Adrenal gland (tissue), 12 donors: ENCODE results near the gene POLR3A. TPM values are rescaled to one million over a fixed set of nuclear protein-coding genes. Genes with fewer than 3 reads are reported as not detected.
A peak's percentile ranks its signal among the peaks of the same experiment; 100 is the strongest.

Source experiments
- DNase-seq, 7 donors: peaks; one replicate each; pipeline ENCODE4 v3.0.0-alpha.2; 2019 to 2020
- H3K27ac ChIP-seq, 5 donors: fragments of 200-600 bp; sonication (generic) in 4 of 5; 1 replicate in 3 of 5; 2 replicates in 2 of 5; pipeline versions ENCODE4 v1.5.1 to v1.8.0; 2016 to 2020; ENCODE audit warnings: mild to moderate bottlenecking in 1 of 5
- H3K27me3 ChIP-seq: fragments of 200-600 bp; 2 replicates; pipeline ENCODE4 v1.8.0; 2021
- H3K36me3 ChIP-seq, 2 donors: fragments of 200-600 bp; replicated peaks in 1 of 2; 1 replicate in 1 of 2; 2 replicates in 1 of 2; pipeline versions ENCODE4 v1.5.1 to v1.8.0; 2018 to 2022
- H3K4me1 ChIP-seq, 2 donors: fragments of 200-600 bp; replicated peaks in 1 of 2; 1 replicate in 1 of 2; 2 replicates in 1 of 2; pipeline versions ENCODE4 v1.5.1 to v1.8.0; 2018 to 2021
- H3K4me3 ChIP-seq, 4 donors: fragments of 200-600 bp; sonication (generic) in 3 of 4; one replicate each; pipeline ENCODE4 v1.5.1; 2016 to 2018
- H3K9me3 ChIP-seq, 3 donors: fragments of 200-600 bp; sonication (generic) in 1 of 3; replicated peaks in 1 of 3; 1 replicate in 2 of 3; 2 replicates in 1 of 3; pipeline versions ENCODE4 v1.5.1 to v1.8.0; 2016 to 2021
- POLR2A ChIP-seq, 2 donors: fragments of 450-650 bp; IDR thresholded peaks; one replicate each; pipeline ENCODE4 v1.6.1; 2017; ENCODE audit warnings: antibody characterized with exemption in 2 of 2, mild to moderate bottlenecking in 2 of 2, moderate library complexity in 1 of 2
- WGBS, 4 donors: extraction: QIAGEN DNeasy Blood & Tissue Kit in 2 of 4; methylation state at CpG; one replicate each; pipeline versions ENCODE4 v1.1.5 to v1.1.7; 2013 to 2017; 5-methylcytosine and 5-hydroxymethylcytosine counted together
- intact Hi-C, 2 donors: fragments of 100-400 bp; cut with DNase I; formaldehyde crosslinking; loops; one replicate each; pipeline versions ENCODE4 v1.14.1 to v1.15.0; 2022 to 2023
- polyA plus RNA-seq, 3 donors: library from polyadenylated mRNA; stranded (reverse); fragments of 200-250 nt in 2 of 3; fragments of 350-450 nt in 1 of 3; fragmentation: Illumina TruSeq in 1 of 3; extraction: RNeasy Lipid Tissue Mini Kit (QIAGEN cat#74804) in 1 of 3; gene quantifications; one replicate each; pipeline ENCODE4 v1.2.3, GENCODE V29; 2013 to 2014
- total RNA-seq, 9 donors: library from RNA; depleted of rRNA in 4 of 9; stranded (reverse); fragments of >200 nt in 4 of 9; fragments of 120-200 nt in 1 of 9; fragmentation: NEBNext Ultra II Directional in 1 of 9; extraction: Animal tissue kit (Norgen Biotek cat#: 25700) in 1 of 9; gene quantifications; one replicate each; pipeline versions ENCODE4 v1.1.0 to v1.2.4, GENCODE V29; 2013 to 2023
- TF ChIP-seq, protein P1 (sequence below), 6 experiments: fragments of 450-650 bp in 4 of 6; fragments of 200-600 bp in 2 of 6; sonication (generic) in 1 of 6; IDR thresholded peaks; 1 replicate in 5 of 6; 2 replicates in 1 of 6; pipeline versions ENCODE4 v1.5.1 to v1.8.0; 2016 to 2021; ENCODE audit warnings: antibody characterized with exemption in 6 of 6, mild to moderate bottlenecking in 2 of 6, moderate library complexity in 1 of 6
- donor health status: healthy with polysubstance abuse.
- donor health status: Bipolar disorder and iron deficiency.
- donor health status: DM: yes; HTN: yes; CAD: no.
- donor health status: DM: no; HTN: no; CAD: no.
- donor health status: DM: no; HTN: no; CAD: no.
- donor health status: DM: yes; HTN: yes; CAD: no.

The POLR3A gene
- total and polyA plus RNA-seq, 12 donors = 6.8 to 18.4 (median 14.8) TPM

DNA sequence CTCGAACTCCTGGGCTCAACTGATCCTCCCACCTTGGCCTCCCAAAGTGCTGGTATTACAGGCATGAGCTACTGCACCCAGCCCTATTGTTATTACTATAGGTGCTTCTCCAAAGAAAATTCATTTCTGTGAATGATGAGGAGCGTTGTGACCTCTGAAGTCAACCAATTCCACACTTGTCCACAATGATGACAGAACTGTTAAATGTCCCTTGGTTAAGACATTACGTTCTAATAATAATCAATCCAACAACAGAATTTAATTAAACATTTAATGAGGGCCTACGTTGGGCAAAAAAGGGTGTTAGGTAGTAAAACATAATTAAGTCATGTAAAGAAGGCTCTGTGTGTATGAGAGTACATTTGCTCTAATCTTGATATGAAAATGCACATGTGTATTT, 18.2 kb downstream of the POLR3A start:
- no peak overlapping the region for H3K27ac ChIP-seq
- H3K27me3 ChIP-seq = no peaks in the 10 kb centered on the region
- WGBS, 4 donors = 86 to 96% (median 92%) methylated on average over 4 of the region's 4 CpGs
- H3K4me3 ChIP-seq = no peak overlapping the region
- peaks cover 0 to 10% of the 10 kb centered on the region in 2 donors for H3K4me1 ChIP-seq
- H3K9me3 ChIP-seq = no peaks in the 10 kb centered on the region
- DNase-seq = no peak
- intact Hi-C loops = loop anchor here in 1 of 2 donors (10.0 kb wide), 1 partner anchor 96 kb away; no protein-coding TSS in a partner anchor
- TF ChIP-seq POLR2A (IDR thresholded peaks at IDR 0.05) = no peak
- TF ChIP-seq, protein P1, sequence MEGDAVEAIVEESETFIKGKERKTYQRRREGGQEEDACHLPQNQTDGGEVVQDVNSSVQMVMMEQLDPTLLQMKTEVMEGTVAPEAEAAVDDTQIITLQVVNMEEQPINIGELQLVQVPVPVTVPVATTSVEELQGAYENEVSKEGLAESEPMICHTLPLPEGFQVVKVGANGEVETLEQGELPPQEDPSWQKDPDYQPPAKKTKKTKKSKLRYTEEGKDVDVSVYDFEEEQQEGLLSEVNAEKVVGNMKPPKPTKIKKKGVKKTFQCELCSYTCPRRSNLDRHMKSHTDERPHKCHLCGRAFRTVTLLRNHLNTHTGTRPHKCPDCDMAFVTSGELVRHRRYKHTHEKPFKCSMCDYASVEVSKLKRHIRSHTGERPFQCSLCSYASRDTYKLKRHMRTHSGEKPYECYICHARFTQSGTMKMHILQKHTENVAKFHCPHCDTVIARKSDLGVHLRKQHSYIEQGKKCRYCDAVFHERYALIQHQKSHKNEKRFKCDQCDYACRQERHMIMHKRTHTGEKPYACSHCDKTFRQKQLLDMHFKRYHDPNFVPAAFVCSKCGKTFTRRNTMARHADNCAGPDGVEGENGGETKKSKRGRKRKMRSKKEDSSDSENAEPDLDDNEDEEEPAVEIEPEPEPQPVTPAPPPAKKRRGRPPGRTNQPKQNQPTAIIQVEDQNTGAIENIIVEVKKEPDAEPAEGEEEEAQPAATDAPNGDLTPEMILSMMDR (IDR thresholded peaks at IDR 0.05) = no peak
- H3K36me3 ChIP-seq = peaks cover 0 to 66% of the 10 kb centered on the region in 2 donors

DNA sequence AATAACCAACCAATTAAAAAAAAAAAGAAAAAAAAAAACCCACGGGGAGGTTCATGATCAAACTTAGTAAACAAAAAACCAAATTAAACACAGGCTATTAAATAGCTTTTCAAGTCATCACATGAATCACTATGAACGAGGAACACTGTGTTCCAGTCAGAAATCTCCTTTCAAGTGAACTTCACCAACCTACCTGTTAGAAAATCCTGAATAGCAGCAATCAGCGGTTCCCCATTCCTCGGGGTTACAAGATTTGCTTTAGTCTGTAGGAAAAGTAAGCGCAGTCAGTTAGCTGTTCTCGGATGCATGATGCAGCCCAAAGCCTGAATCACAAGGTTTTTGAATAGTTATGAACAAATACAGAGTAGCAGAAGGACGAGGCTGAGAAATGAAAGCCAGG, 19.0 kb downstream of the POLR3A start:
- Histone ChIP-seq H3K36me3 (peaks cover 0 to 68% of the 10 kb centered on the region in 2 donors), H3K27me3 (no peaks in the 10 kb centered on the region), H3K4me1 (peaks cover 0 to 10% of the 10 kb centered on the region in 2 donors), H3K27ac (peak overlapping the region in 1 of 5 donors; percentile 34), H3K4me3 (no peak overlapping the region), H3K9me3 (no peaks in the 10 kb centered on the region)
- intact Hi-C loops = loop anchor here in 1 of 2 donors (10.0 kb wide), 1 partner anchor 95 kb away; no protein-coding TSS in a partner anchor
- TF ChIP-seq, protein P1 (IDR thresholded peaks at IDR 0.05) = no peak
- WGBS, 4 donors = 81 to 91% (median 87%) methylated on average over 7 of the region's 7 CpGs
- no peak for DNase-seq

DNA sequence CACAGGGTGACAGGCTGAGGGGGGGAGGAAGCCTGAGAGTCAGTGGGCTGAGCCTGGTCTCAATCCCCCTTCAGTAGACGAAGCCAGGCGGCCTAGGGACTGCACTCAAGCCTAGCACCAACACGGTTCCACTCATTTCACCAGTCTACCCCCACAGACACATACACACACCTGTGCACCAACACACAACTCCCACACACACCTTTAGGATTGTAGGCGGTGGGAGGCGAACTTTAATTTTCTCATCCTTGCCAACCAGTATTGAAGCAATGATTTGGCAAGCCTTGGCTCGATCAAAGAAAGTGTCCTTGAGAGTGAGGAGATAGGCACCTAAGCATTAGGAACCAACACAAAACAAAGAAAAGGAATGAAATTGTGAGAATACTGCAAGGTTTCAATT, 19.7 kb downstream of the POLR3A start:
- H3K27ac ChIP-seq = peak overlapping the region in 1 of 5 donors; percentile 3
- TF ChIP-seq, protein P1 (IDR thresholded peaks at IDR 0.05) = no peak
- TF ChIP-seq POLR2A (IDR thresholded peaks at IDR 0.05) = no peak
- H3K4me3 ChIP-seq = no peak overlapping the region
- DNase-seq = peak in 1 of 7 donors; percentile 24
- WGBS, 4 donors = 70 to 81% (median 77%) methylated on average over 6 of the region's 6 CpGs
- H3K4me1 ChIP-seq = peaks cover 0 to 10% of the 10 kb centered on the region in 2 donors
- intact Hi-C loops = loop anchor here in 1 of 2 donors (10.0 kb wide), 3 partner anchors 95 to 205 kb away; no protein-coding TSS in a partner anchor
- H3K27me3 ChIP-seq = no peaks in the 10 kb centered on the region
- H3K9me3 ChIP-seq = no peaks in the 10 kb centered on the region
- peaks cover 0 to 74% of the 10 kb centered on the region in 2 donors for H3K36me3 ChIP-seq

DNA sequence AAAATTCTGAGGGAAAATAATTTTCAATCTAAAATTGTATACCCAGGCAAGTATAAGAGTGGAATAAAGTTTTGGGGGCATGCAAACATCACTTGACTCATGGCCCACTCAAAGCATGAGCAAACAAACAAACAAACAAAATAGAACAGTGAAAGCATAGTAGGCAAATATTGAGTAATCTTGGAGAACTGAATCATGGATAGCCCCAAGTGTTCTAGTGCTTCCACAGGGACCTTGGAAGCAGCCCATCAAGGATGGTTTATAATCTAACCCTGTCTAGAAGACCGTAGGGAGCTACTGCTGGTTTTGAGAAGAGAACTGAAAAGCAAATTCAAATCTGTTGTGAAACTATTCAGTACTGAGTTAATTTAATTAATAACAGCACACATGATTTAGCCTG, 22.1 kb downstream of the POLR3A start:
- 32 to 59% (median 50%) methylated on average over 1 of the region's 1 CpG for WGBS, 4 donors
- H3K4me1 ChIP-seq = peaks cover 0 to 4% of the 10 kb centered on the region in 2 donors
- H3K27ac ChIP-seq = no peak overlapping the region
- H3K4me3 ChIP-seq = no peak overlapping the region
- peaks cover 0 to 82% of the 10 kb centered on the region in 2 donors for H3K36me3 ChIP-seq
- DNase-seq = no peak
- H3K27me3 ChIP-seq = no peaks in the 10 kb centered on the region
- intact Hi-C loops = loop anchor here in 1 of 2 donors (10.0 kb wide), 2 partner anchors 162 to 202 kb away; no protein-coding TSS in a partner anchor
- no peaks in the 10 kb centered on the region for H3K9me3 ChIP-seq
- TF ChIP-seq, protein P1 (IDR thresholded peaks at IDR 0.05) = no peak
- TF ChIP-seq POLR2A (IDR thresholded peaks at IDR 0.05) = no peak
